GM19023 (cell line): ENCODE data around the gene SUGP2.

Experiments
- ATAC-seq: cut with Tn5 transposase; IDR thresholded peaks from one replicate; pipeline ENCODE4 v1.9.1; 2021; ENCODE audit warnings: mild to moderate bottlenecking, moderate library complexity; ENCODE audit not compliant: unreplicated experiment

The SUGP2 gene

GRCh38 chr19:19033426-19034203, at the start of gene SUGP2, which contains the start of gene ARMC6:
TSS of gene SUGP2 (minus strand) at chr19:19033517. CDS start at chr19:19031071, 2,446 bp downstream.
TSS of gene ARMC6 (plus strand) at chr19:19033603. CDS start at chr19:19034210, 607 bp downstream.
- ATAC-seq: peak; percentile 74

GRCh38 chr19:19081642-19082151, 48.4 kb upstream of the SUGP2 start:
- ATAC-seq: no peak

GRCh38 chr19:19079571-19079970, 46.3 kb upstream of the SUGP2 start:
- ATAC-seq: no peak

- no peak for ATAC-seq
Measured at GRCh38 chr19:19078801-19079200, 45.5 kb upstream of the SUGP2 start.

GRCh38 chr19:19077103-19077502, 43.8 kb upstream of the SUGP2 start:
- no peak for ATAC-seq

GRCh38 chr19:19076476-19076875, 43.2 kb upstream of the SUGP2 start:
- no peak for ATAC-seq

- ATAC-seq: no peak
Measured at GRCh38 chr19:19075126-19075525, 41.8 kb upstream of the SUGP2 start.

- ATAC-seq: no peak
Measured at GRCh38 chr19:19074196-19074882, 41.0 kb upstream of the SUGP2 start.

- ATAC-seq: no peak
Measured at GRCh38 chr19:19071897-19072296, 38.6 kb upstream of the SUGP2 start.

GRCh38 chr19:19068659-19069654, 35.6 kb upstream of the SUGP2 start:
- ATAC-seq: no peak

- no peak for ATAC-seq
Measured at GRCh38 chr19:19067276-19068072, 34.2 kb upstream of the SUGP2 start.

- ATAC-seq: no peak
Measured at GRCh38 chr19:19064811-19065745, 31.8 kb upstream of the SUGP2 start.

GRCh38 chr19:19064098-19064722, 30.9 kb upstream of the SUGP2 start:
- ATAC-seq: peak; percentile 9

- peak; percentile 94 for ATAC-seq
Measured at GRCh38 chr19:19063183-19064097, 30.1 kb upstream of the SUGP2 start, which contains the start of gene SLC25A42. TSS of gene SLC25A42 (plus strand) at chr19:19063994. CDS start at chr19:19096125, 32,131 bp downstream.

GRCh38 chr19:19062454-19063182, 29.3 kb upstream of the SUGP2 start:
- ATAC-seq: no peak

- no peak for ATAC-seq
Measured at GRCh38 chr19:19061506-19061905, 28.2 kb upstream of the SUGP2 start.
